Sigmoid colon (tissue), 7 donors: ENCODE results near the gene ZNF420. TPM values are rescaled to one million over a fixed set of nuclear protein-coding genes. Genes with fewer than 3 reads are reported as not detected.
"Not testable (repeated sequence)": the region's sequence is repeated elsewhere in the genome, so short reads cannot be mapped to it uniquely, and the experiment has no call there.

Experiments used
- DNase-seq: peaks from one replicate; pipeline ENCODE4 v3.0.0-alpha.2; 2019
- H3K27ac ChIP-seq, 4 donors: fragments of 200-600 bp; sonication (generic); one replicate each; pipeline ENCODE4 v1.5.1; 2016 to 2019; ENCODE audit warnings: mild to moderate bottlenecking in 1 of 4
- H3K27me3 ChIP-seq, 3 donors: fragments of 200-600 bp; sonication (generic); one replicate each; pipeline ENCODE4 v1.5.1; 2019; ENCODE audit warnings: mild to moderate bottlenecking in 1 of 3
- H3K36me3 ChIP-seq, 4 donors: fragments of 200-600 bp; sonication (generic); one replicate each; pipeline ENCODE4 v1.5.1; 2016 to 2019
- H3K4me1 ChIP-seq, 4 donors: fragments of 200-600 bp; sonication (generic); one replicate each; pipeline ENCODE4 v1.5.1; 2017 to 2019
- H3K4me3 ChIP-seq, 4 donors: fragments of 200-600 bp; sonication (generic); one replicate each; pipeline ENCODE4 v1.5.1; 2017 to 2019; ENCODE audit warnings: mild to moderate bottlenecking in 2 of 4, moderate library complexity in 1 of 4
- H3K9me3 ChIP-seq, 4 donors: fragments of 200-600 bp in 3 of 4; sonication (generic) in 3 of 4; one replicate each; pipeline versions ENCODE4 v1.5.1 to v1.6.1; 2013 to 2019
- EP300 ChIP-seq, 4 donors: sonication (generic); formaldehyde crosslinking; IDR thresholded peaks; one replicate each; pipeline ENCODE4 v1.6.1; 2017; ENCODE audit warnings: antibody characterized with exemption in 4 of 4
- POLR2A ChIP-seq, 2 donors: fragments of 450-650 bp; IDR thresholded peaks; one replicate each; pipeline ENCODE4 v1.6.1; 2016; ENCODE audit warnings: antibody characterized with exemption in 2 of 2, mild to moderate bottlenecking in 2 of 2, moderate library complexity in 2 of 2
- POLR2AphosphoS5 ChIP-seq, 4 donors: sonication (generic); formaldehyde crosslinking; IDR thresholded peaks; one replicate each; pipeline ENCODE4 v1.6.1; 2017; ENCODE audit warnings: antibody characterized with exemption in 4 of 4
- WGBS, 2 donors: extraction: QIAGEN DNeasy Blood & Tissue Kit; methylation state at CpG; one replicate each; pipeline ENCODE4 v1.1.7; 2013; 5-methylcytosine and 5-hydroxymethylcytosine counted together
- intact Hi-C: fragments of 100-400 bp; cut with DNase I; formaldehyde crosslinking; loops from one replicate; pipeline ENCODE4 v1.15.1; 2023
- polyA plus RNA-seq, 3 donors: library from polyadenylated mRNA; stranded (reverse); fragments of 200-250 nt; gene quantifications; one replicate each; pipeline ENCODE4 v1.2.3, GENCODE V29; 2013
- total RNA-seq, 4 donors: library from RNA; depleted of rRNA; stranded (reverse); fragments of >200 nt; gene quantifications; one replicate each; pipeline ENCODE4 v1.1.0, GENCODE V29; 2016
- TF ChIP-seq, protein P1 (sequence below), 4 experiments: fragments of 450-650 bp in 3 of 4; fragments of 200-600 bp in 1 of 4; IDR thresholded peaks; one replicate each; pipeline ENCODE4 v1.5.1; 2016 to 2019; ENCODE audit warnings: antibody characterized with exemption in 4 of 4, mild to moderate bottlenecking in 3 of 4, moderate library complexity in 2 of 4
- donor health status: healthy with polysubstance abuse.
- donor health status: Bipolar disorder and iron deficiency.
- donor health status: healthy.

ZNF420 gene
- total and polyA plus RNA-seq, 7 donors: 1.2 to 18.6 (median 8.4) TPM

DNA sequence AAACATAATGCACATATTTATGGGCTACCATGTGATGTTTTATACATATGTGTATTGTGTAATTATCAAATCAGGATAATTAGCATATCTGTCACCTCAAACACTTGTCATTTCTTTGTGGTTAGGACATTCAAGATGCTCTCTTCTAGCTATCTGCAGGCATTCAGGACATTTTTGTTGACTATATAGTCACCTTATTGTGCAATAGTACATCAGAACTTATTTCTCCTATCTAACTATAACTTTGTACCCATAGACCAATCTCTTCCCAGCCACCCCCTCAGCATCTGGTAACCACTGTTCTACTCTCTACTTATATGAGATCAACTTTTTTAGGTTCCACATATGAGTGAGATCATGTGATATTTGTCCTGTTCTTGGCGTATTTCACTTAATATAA is 20.3 kb downstream of the ZNF420 start:
- WGBS, 2 donors: 39 to 97% methylated on average over 1 of the region's 1 CpG
- TF ChIP-seq, protein P1, sequence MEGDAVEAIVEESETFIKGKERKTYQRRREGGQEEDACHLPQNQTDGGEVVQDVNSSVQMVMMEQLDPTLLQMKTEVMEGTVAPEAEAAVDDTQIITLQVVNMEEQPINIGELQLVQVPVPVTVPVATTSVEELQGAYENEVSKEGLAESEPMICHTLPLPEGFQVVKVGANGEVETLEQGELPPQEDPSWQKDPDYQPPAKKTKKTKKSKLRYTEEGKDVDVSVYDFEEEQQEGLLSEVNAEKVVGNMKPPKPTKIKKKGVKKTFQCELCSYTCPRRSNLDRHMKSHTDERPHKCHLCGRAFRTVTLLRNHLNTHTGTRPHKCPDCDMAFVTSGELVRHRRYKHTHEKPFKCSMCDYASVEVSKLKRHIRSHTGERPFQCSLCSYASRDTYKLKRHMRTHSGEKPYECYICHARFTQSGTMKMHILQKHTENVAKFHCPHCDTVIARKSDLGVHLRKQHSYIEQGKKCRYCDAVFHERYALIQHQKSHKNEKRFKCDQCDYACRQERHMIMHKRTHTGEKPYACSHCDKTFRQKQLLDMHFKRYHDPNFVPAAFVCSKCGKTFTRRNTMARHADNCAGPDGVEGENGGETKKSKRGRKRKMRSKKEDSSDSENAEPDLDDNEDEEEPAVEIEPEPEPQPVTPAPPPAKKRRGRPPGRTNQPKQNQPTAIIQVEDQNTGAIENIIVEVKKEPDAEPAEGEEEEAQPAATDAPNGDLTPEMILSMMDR (IDR thresholded peaks at IDR 0.05): no peak
- H3K4me1 ChIP-seq: no peaks in the 10 kb centered on the region
- H3K27me3 ChIP-seq: no peaks in the 10 kb centered on the region
- H3K9me3 ChIP-seq: peaks cover 9 to 61% (median 38%) of the 10 kb centered on the region in 4 donors
- H3K27ac ChIP-seq: no peak overlapping the region
- no peak overlapping the region for H3K4me3 ChIP-seq
- no peak for DNase-seq
- intact Hi-C loops: no loop called here
- peaks cover 35 to 97% (median 86%) of the 10 kb centered on the region in 4 donors for H3K36me3 ChIP-seq

DNA sequence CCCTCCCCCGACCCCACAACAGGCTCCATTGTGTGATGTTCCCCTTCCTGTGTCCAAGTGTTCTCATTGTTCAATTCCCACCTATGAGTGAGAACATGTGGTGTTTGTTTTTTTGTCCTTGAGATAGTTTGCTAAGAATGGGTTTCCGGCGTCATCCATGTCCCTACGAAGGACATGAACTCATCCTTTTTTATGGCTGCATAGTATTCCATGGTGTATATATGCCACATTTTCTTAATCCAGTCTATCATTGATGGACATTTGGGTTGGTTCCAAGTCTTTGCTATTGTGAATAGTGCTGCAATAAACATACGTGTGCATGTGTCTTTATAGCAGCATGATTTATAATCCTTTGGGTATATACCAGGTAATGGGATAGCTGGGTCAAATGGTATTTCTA is 25.9 kb downstream of the ZNF420 start:
- H3K4me1 ChIP-seq, intact Hi-C loops, H3K27ac ChIP-seq, DNase-seq, H3K4me3 ChIP-seq, H3K27me3 ChIP-seq: not testable (repeated sequence)
- Histone ChIP-seq H3K36me3 (peaks cover 43 to 78% (median 57%) of the 10 kb centered on the region in 4 donors), H3K9me3 (peaks cover 15 to 71% (median 56%) of the 10 kb centered on the region in 4 donors)
- WGBS, 2 donors: 89 to 95% methylated on average over 5 of the region's 5 CpGs

DNA sequence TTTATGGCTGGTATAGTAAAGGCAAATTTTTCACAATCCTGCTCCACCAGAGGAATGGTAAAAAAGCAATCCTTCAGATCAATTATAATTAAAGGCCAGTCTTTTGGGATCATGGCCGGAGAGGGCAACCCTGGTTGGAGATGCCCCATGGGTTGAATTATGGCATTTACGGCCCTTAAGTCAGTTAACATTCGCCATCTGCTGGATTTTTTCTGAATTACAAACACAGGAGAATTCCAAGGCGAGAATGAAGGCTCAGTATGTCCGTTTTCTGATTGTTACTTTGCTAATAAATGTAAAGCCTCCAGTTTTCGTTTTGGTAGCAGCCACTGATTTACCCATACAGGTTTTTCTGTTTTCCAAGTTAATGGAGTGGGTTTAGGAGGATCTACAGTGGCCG is 33.5 kb downstream of the ZNF420 start:
- not testable (repeated sequence) for DNase-seq
- WGBS, 2 donors: 91 to 93% methylated on average over 7 of the region's 7 CpGs

DNA sequence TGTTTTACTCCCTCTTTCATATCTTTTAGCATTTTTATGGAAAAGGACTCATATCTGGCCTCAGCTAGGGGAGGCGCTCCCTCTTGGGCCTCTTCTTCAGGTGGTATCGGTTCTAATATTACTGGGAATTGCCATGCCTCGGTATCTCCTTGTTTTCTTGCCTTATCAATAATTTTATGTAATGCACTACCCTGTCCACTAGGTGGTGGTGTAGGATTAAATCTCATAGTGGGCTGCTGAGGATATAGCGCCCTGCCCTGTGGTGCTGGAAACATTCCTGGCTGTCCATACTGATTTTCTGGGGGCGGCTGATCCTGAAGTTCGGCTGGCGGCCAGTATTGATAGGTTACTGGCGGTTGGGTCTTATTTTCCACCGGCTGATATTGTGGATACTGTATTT is 35.8 kb downstream of the ZNF420 start:
- Histone ChIP-seq H3K27me3 (no peaks in the 10 kb centered on the region), H3K36me3 (peaks cover 26 to 82% (median 59%) of the 10 kb centered on the region in 4 donors), H3K9me3 (peaks cover 47 to 79% (median 68%) of the 10 kb centered on the region in 4 donors), H3K27ac (no peak overlapping the region), H3K4me3 (no peak overlapping the region), H3K4me1 (no peaks in the 10 kb centered on the region)
- TF ChIP-seq, protein P1 (IDR thresholded peaks at IDR 0.05): no peak
- TF ChIP-seq POLR2AphosphoS5 (IDR thresholded peaks at IDR 0.05) (no peak), POLR2A (IDR thresholded peaks at IDR 0.05) (no peak), EP300 (IDR thresholded peaks at IDR 0.05) (no peak)
- intact Hi-C loops: no loop called here
- 92 to 98% methylated on average over 9 of the region's 9 CpGs for WGBS, 2 donors
- DNase-seq: no peak

More for the DNA sequence above, 33.5 kb downstream of the ZNF420 start:
- H3K27me3 ChIP-seq, intact Hi-C loops, H3K4me1 ChIP-seq, H3K27ac ChIP-seq, H3K4me3 ChIP-seq: not testable (repeated sequence)
- peaks cover 65 to 88% (median 74%) of the 10 kb centered on the region in 4 donors for H3K9me3 ChIP-seq
- H3K36me3 ChIP-seq: peaks cover 35 to 100% (median 69%) of the 10 kb centered on the region in 4 donors

DNA sequence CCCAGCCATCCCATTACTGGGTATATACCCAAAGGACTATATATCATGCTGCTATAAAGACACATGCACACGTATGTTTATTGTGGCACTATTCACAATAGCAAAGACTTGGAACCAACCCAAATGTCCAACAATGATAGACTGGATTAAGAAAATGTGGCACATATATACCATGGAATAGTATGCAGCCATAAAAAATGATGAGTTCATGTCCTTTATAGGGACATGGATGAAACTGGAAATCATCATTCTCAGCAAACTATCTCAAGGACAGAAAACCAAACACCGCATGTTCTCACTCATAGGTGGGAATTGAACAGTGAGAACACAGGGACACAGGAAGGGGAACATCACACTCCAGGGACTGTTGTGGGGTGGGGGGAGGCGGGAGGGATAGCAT is 43.9 kb downstream of the ZNF420 start:
- H3K4me3 ChIP-seq, intact Hi-C loops, DNase-seq, H3K4me1 ChIP-seq, H3K27ac ChIP-seq, H3K27me3 ChIP-seq: not testable (repeated sequence)
- 94 to 98% methylated on average over 2 of the region's 3 CpGs for WGBS, 2 donors
- peaks cover 25 to 58% (median 41%) of the 10 kb centered on the region in 4 donors for H3K9me3 ChIP-seq
- peaks cover 3 to 34% (median 8%) of the 10 kb centered on the region in 4 donors for H3K36me3 ChIP-seq

DNA sequence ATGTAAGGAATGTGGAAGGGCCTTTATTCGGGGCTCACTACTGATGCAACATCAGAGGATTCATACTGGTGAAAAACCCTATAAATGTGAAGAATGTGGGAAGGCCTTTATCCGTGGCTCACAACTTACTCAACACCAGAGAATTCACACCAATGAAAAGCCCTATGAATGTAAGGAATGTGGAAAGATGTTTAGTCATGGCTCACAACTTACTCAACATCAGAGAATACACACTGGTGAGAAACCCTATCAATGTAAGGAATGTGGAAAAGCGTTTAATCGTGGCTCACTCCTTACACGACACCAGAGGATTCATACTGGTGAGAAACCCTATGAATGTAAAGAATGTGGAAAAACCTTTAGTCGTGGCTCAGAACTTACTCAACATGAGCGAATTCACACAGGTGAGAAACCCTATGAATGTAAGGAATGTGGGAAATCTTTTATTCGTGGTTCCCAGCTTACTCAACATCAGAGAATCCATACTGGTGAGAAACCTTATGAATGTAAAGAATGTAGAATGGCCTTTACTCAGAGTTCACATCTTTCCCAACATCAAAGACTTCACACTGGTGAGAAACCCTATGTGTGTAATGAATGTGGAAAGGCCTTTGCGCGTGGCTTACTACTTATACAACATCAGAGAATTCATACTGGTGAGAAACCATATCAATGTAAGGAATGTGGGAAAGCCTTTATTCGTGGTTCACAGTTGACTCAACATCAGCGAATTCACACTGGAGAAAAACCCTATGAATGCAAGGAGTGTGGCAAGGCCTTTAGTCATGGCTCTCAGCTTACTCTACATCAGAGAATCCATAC is 50.0 kb downstream of the ZNF420 start:
- no peak for TF ChIP-seq EP300 (IDR thresholded peaks at IDR 0.05)
- no peak for TF ChIP-seq POLR2AphosphoS5 (IDR thresholded peaks at IDR 0.05)
- Histone ChIP-seq H3K36me3 (peaks cover 22 to 72% (median 25%) of the 10 kb centered on the region in 4 donors), H3K4me1 (no peaks in the 10 kb centered on the region), H3K9me3 (peaks cover 60 to 99% (median 82%) of the 10 kb centered on the region in 4 donors), H3K4me3 (no peak overlapping the region), H3K27ac (no peak overlapping the region), H3K27me3 (no peaks in the 10 kb centered on the region)
- DNase-seq: no peak
- WGBS, 2 donors: 97% methylated on average over 12 of the region's 12 CpGs
- intact Hi-C loops: no loop called here

DNA sequence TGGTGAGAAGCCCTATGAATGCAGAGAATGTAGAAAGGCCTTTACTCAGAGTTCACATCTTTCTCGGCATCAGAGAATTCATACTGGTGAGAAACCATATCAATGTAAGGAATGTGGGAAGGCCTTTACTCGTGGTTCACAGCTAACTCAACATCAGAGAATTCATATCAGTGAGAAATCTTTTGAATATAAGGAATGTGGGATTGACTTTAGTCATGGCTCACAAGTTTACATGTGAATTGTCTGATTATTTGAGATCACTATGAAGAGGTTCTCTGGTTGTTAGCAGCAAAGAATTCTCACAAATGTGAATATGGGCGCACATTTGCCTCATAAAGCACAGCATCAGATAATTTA is 50.6 kb downstream of the ZNF420 start:
- H3K4me1 ChIP-seq: no peaks in the 10 kb centered on the region
- no peak for DNase-seq
- no peak for TF ChIP-seq POLR2A (IDR thresholded peaks at IDR 0.05)
- TF ChIP-seq, protein P1 (IDR thresholded peaks at IDR 0.05): no peak
- no peak for TF ChIP-seq EP300 (IDR thresholded peaks at IDR 0.05)
- TF ChIP-seq POLR2AphosphoS5 (IDR thresholded peaks at IDR 0.05): no peak
- intact Hi-C loops: no loop called here
- H3K27me3 ChIP-seq: no peaks in the 10 kb centered on the region
- H3K4me3 ChIP-seq: no peak overlapping the region
- H3K27ac ChIP-seq: no peak overlapping the region
- peaks cover 22 to 71% (median 25%) of the 10 kb centered on the region in 4 donors for H3K36me3 ChIP-seq
- H3K9me3 ChIP-seq: peaks cover 60 to 100% (median 85%) of the 10 kb centered on the region in 4 donors
- 78 to 96% methylated on average over 3 of the region's 3 CpGs for WGBS, 2 donors
